ENCODE measurements around the gene DRG2. TPM values are rescaled to one million over a fixed set of nuclear protein-coding genes. Genes with fewer than 3 reads are reported as not detected.

The DRG2 gene
- polyA plus RNA-seq, 1 of the 3 experiments (the other 2 are of a cell fraction): 39.9 TPM

DNA sequence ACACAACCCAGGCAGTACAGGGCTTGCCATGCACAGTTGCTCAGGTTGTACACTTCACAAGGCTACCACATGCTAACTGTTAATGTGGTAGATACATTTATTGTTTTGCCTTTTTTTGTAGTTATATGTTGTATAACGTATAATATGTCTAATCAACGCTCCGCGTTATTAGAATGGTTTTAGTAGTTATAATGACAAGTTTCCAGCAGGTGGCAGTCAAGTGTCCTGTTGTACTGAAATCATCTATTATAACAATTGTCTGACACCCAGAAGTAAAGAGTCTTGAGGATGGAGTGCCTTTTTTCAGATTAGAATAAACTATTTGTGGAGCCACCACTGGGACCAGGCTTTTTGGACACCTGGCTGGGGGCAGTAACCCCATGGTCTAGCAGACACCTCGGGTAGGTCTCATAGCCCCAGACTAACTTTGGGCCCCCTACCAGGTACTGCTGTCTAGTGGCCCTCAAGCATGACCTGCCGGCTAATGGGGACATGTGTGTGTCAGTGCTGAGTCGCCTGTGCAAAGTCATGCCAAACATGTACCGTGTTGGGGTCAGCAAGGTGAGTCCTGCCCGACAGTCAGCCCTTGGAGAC is 53.6 kb downstream of the DRG2 start:
- TF ChIP-seq RAD21 (IDR thresholded peaks at IDR 0.05; ENCODE audit: low read length) (peak; percentile 69), ELF1 (IDR thresholded peaks at IDR 0.05) (no peak)
- TF ChIP-seq, protein P1, sequence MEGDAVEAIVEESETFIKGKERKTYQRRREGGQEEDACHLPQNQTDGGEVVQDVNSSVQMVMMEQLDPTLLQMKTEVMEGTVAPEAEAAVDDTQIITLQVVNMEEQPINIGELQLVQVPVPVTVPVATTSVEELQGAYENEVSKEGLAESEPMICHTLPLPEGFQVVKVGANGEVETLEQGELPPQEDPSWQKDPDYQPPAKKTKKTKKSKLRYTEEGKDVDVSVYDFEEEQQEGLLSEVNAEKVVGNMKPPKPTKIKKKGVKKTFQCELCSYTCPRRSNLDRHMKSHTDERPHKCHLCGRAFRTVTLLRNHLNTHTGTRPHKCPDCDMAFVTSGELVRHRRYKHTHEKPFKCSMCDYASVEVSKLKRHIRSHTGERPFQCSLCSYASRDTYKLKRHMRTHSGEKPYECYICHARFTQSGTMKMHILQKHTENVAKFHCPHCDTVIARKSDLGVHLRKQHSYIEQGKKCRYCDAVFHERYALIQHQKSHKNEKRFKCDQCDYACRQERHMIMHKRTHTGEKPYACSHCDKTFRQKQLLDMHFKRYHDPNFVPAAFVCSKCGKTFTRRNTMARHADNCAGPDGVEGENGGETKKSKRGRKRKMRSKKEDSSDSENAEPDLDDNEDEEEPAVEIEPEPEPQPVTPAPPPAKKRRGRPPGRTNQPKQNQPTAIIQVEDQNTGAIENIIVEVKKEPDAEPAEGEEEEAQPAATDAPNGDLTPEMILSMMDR (IDR thresholded peaks at IDR 0.05): peak; percentile 73
- H3K36me3 ChIP-seq (replicated peaks in 1 of 2; ENCODE audit: control insufficient read depth in 1 of 2, insufficient read depth in 2 of 2, low read length in 1 of 2): no peaks in the 10 kb centered on the region
- H4K20me1 ChIP-seq (ENCODE audit: insufficient read depth): no peaks in the 10 kb centered on the region
- H3K4me1 ChIP-seq (ENCODE audit: control insufficient read depth in 1 of 2, insufficient read depth in 2 of 2, low read depth in 1 of 2, low read length in 1 of 2): peaks cover 0 to 10% of the 10 kb centered on the region in 2 experiments; a peak in 1 of 4 replicates
- no peaks in the 10 kb centered on the region for H3K9me2 ChIP-seq
- H3K9ac ChIP-seq: no peak overlapping the region
- no peak overlapping the region for H3K4me2 ChIP-seq
- no peaks in the 10 kb centered on the region for H3K27me3 ChIP-seq (ENCODE audit: insufficient read depth)
- no peak overlapping the region for H3K4me3 ChIP-seq (ENCODE audit: low read depth in 2 of 2, low read length in 1 of 2)
- CTCF ChIA-PET: interaction anchor here (0.6 to 4.3 kb wide), 24 partner anchors 9 to 785 kb away, joined by 3 to 25 read pairs (median 4); no protein-coding TSS in a partner anchor
- H2AFZ ChIP-seq (ENCODE audit: low read depth): no peak overlapping the region
- POLR2A ChIA-PET: no interaction called here
- peak; percentile 72 for DNase-seq
- no peak overlapping the region for H3K27ac ChIP-seq (ENCODE audit: low read depth in 2 of 2, low read length in 1 of 2)
- 20% methylated on average over 9 of the region's 9 CpGs for WGBS (ENCODE audit: low lambda C conversion rate)
- no peaks in the 10 kb centered on the region for H3K79me2 ChIP-seq (ENCODE audit: insufficient read depth)
- H3F3A ChIP-seq (replicated peaks; ENCODE audit: insufficient read depth): no peaks in the 10 kb centered on the region
- H3K9me3 ChIP-seq: no peaks in the 10 kb centered on the region

DNA sequence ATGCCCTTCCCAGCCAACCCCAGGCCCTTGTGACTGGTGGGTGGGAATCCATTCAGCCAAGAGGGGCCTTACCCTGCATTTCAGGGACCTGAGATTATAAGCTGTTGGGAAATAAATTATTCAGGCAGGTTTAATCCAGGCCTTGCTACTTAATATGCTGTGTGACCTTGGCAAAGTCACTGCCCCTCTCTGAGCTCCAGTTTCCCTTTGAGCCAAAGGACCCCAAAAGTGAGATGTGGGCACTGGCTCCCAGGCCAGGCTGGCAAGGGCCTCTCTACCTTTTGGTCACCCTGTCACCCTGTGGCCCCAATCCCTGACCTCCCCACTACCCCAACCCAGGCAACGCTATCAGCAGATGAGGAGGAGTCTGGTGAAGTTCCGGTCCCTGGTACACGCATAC is 54.7 kb downstream of the DRG2 start:
- CTCF ChIA-PET: interaction anchor here (0.8 to 4.3 kb wide), 10 partner anchors 8 to 123 kb away, joined by 3 to 25 read pairs (median 4); no protein-coding TSS in a partner anchor
- no peak overlapping the region for H3K4me2 ChIP-seq

More for the DNA sequence above, 54.7 kb downstream of the DRG2 start:
- WGBS (ENCODE audit: low lambda C conversion rate): 60% methylated on average over 1 of the region's 3 CpGs
- Histone ChIP-seq H3K9ac (no peak overlapping the region), H2AFZ (ENCODE audit: low read depth) (no peak overlapping the region), H3K4me1 (ENCODE audit: control insufficient read depth in 1 of 2, insufficient read depth in 2 of 2, low read depth in 1 of 2, low read length in 1 of 2) (peaks cover 0 to 8% of the 10 kb centered on the region in 2 experiments; a peak in 1 of 4 replicates), H3K27ac (ENCODE audit: low read depth in 2 of 2, low read length in 1 of 2) (no peak overlapping the region), H3K9me2 (no peaks in the 10 kb centered on the region), H3K79me2 (ENCODE audit: insufficient read depth) (no peaks in the 10 kb centered on the region), H3K36me3 (replicated peaks in 1 of 2; ENCODE audit: control insufficient read depth in 1 of 2, insufficient read depth in 2 of 2, low read length in 1 of 2) (no peaks in the 10 kb centered on the region), H3K4me3 (ENCODE audit: low read depth in 2 of 2, low read length in 1 of 2) (no peak overlapping the region), H4K20me1 (ENCODE audit: insufficient read depth) (no peaks in the 10 kb centered on the region), H3K27me3 (ENCODE audit: insufficient read depth) (no peaks in the 10 kb centered on the region), H3F3A (replicated peaks; ENCODE audit: insufficient read depth) (no peaks in the 10 kb centered on the region), H3K9me3 (no peaks in the 10 kb centered on the region)
- DNase-seq: no peak
- POLR2A ChIA-PET: no interaction called here
- TF ChIP-seq FOXJ3 (CRISPR knock-in tag; IDR thresholded peaks at IDR 0.05) (no peak), CHD2 (IDR thresholded peaks at IDR 0.05; ENCODE audit: low read length, partially characterized antibody) (no peak), EZH2phosphoT487 (IDR thresholded peaks at IDR 0.05; ENCODE audit: borderline replicate concordance, low read depth) (no peak)
- TF ChIP-seq, protein P2, sequence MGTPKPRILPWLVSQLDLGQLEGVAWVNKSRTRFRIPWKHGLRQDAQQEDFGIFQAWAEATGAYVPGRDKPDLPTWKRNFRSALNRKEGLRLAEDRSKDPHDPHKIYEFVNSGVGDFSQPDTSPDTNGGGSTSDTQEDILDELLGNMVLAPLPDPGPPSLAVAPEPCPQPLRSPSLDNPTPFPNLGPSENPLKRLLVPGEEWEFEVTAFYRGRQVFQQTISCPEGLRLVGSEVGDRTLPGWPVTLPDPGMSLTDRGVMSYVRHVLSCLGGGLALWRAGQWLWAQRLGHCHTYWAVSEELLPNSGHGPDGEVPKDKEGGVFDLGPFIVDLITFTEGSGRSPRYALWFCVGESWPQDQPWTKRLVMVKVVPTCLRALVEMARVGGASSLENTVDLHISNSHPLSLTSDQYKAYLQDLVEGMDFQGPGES (IDR thresholded peaks at IDR 0.05; ENCODE audit: low read depth, low read length): no peak
